Endothelial cell of umbilical vein (primary cell): Measurements from ENCODE around the gene OSBPL8. TPM values are rescaled to one million over a fixed set of nuclear protein-coding genes. Genes with fewer than 3 reads are reported as not detected.

Experiments used
- BruUV-seq: library from RNA; stranded (reverse); fragments of 400-500 nt; replicated peaks from 2 replicates; lab custom pipeline; 2021; lab: Mats Ljungman, UMichigan
- CTCF ChIA-PET: fragments of 300-600, 350-600 bp; sonication (Branson Sonifier 250); formaldehyde crosslinking; loops from one replicate; lab custom pipeline; 2021; ENCODE audit warnings: antibody characterized with exemption, inconsistent platforms; lab: Charles Lee
- POLR2A ChIA-PET: fragments of 300-600, 350-600 bp; sonication (Branson Sonifier 250); formaldehyde crosslinking; loops from one replicate; lab custom pipeline; 2021; ENCODE audit warnings: antibody characterized with exemption, inconsistent platforms; lab: Charles Lee
- DNase-seq: peaks from one replicate; pipeline ENCODE4 v3.0.0-alpha.2; 2011; ENCODE audit warnings: low read depth, low spot score
- FAIRE-seq: peaks from 2 replicates; lab custom pipeline; 2011; peaks lifted over from hg19 to GRCh38; lab: Jason Lieb, UNC
- H2AFZ ChIP-seq: 2 replicates; pipeline ENCODE4 v1.6.0; 2012; ENCODE audit warnings: low read depth, low read length, control low read depth, inconsistent platforms
- H3K27ac ChIP-seq: 2 replicates; pipeline ENCODE4 v1.5.1; 2011; ENCODE audit warnings: low read depth, mild to moderate bottlenecking, control low read depth, low read length, moderate library complexity; ENCODE audit not compliant: insufficient read depth
- H3K27me3 ChIP-seq, 2 experiments: 2 replicates each; pipeline versions ENCODE4 v1.6.0 to v1.6.1; 2011; ENCODE audit warnings: low read length in 2 of 2, mixed read lengths in 1 of 2; ENCODE audit not compliant: control insufficient read depth in 2 of 2, insufficient read depth in 2 of 2
- H3K36me3 ChIP-seq, 2 experiments: 2 replicates in 1 of 2; 3 replicates in 1 of 2; pipeline ENCODE4 v1.5.1; 2011; ENCODE audit warnings: low read length in 2 of 2, mild to moderate bottlenecking in 1 of 2, moderate library complexity in 1 of 2; ENCODE audit not compliant: control insufficient read depth in 2 of 2, insufficient read depth in 2 of 2; ENCODE audit errors: extremely low read depth in 1 of 2
- H3K4me1 ChIP-seq: 3 replicates; pipeline ENCODE4 v1.5.1; 2011; ENCODE audit warnings: mild to moderate bottlenecking, low read length; ENCODE audit not compliant: control insufficient read depth, insufficient read depth; ENCODE audit errors: extremely low read depth
- H3K4me2 ChIP-seq: 2 replicates; pipeline ENCODE4 v1.6.1; 2011; ENCODE audit warnings: low read length, control low read depth, mixed read lengths; ENCODE audit not compliant: insufficient read depth
- H3K4me3 ChIP-seq, 3 experiments: fragments of 200-600 bp in 1 of 3; sonication (generic), shearing (Covaris generic) in 1 of 3; replicated peaks in 1 of 3; 2 replicates each; pipeline ENCODE4 v1.5.1; 2011 to 2016; ENCODE audit warnings: control low read depth in 3 of 3, low read length in 3 of 3, mild to moderate bottlenecking in 2 of 3, inconsistent platforms in 1 of 3, low read depth in 1 of 3, moderate library complexity in 1 of 3; ENCODE audit not compliant: insufficient read depth in 1 of 3
- H3K79me2 ChIP-seq: 2 replicates; pipeline ENCODE4 v1.6.0; 2012; ENCODE audit warnings: low read length, inconsistent platforms; ENCODE audit not compliant: control insufficient read depth, insufficient read depth
- H3K9ac ChIP-seq: replicated peaks from 2 replicates; pipeline ENCODE3; 2011; ENCODE audit warnings: low read length, control low read depth; ENCODE audit not compliant: insufficient read depth; ENCODE audit errors: extremely low read depth
- H3K9me1 ChIP-seq: replicated peaks from 3 replicates; pipeline ENCODE4 v1.6.0; 2011; ENCODE audit warnings: mild to moderate bottlenecking, low read length; ENCODE audit not compliant: control insufficient read depth, insufficient read depth; ENCODE audit errors: extremely low read depth
- H3K9me3 ChIP-seq: replicated peaks from 2 replicates; pipeline ENCODE4 v1.5.1; 2012; ENCODE audit warnings: low read length, inconsistent platforms; ENCODE audit not compliant: control insufficient read depth, insufficient read depth
- H4K20me1 ChIP-seq: replicated peaks from 2 replicates; pipeline ENCODE3; 2011; ENCODE audit warnings: mild to moderate bottlenecking, low read length; ENCODE audit not compliant: control insufficient read depth, insufficient read depth; ENCODE audit errors: extremely low read depth
- EZH2 ChIP-seq: IDR thresholded peaks from 2 replicates; pipeline ENCODE4 v1.6.1; 2012; ENCODE audit warnings: borderline replicate concordance, low read depth, mild to moderate bottlenecking, moderate library complexity, low read length, inconsistent platforms; ENCODE audit not compliant: severe bottlenecking
- FOS ChIP-seq: IDR thresholded peaks from 2 replicates; pipeline ENCODE4 v1.6.1; 2011; ENCODE audit warnings: mild to moderate bottlenecking, low read length, moderate library complexity, borderline replicate concordance; ENCODE audit not compliant: insufficient read depth
- GATA2 ChIP-seq: IDR thresholded peaks from 2 replicates; pipeline ENCODE4 v1.7.0; 2011; ENCODE audit warnings: low read depth, mild to moderate bottlenecking, moderate library complexity, mixed read lengths, low read length; ENCODE audit not compliant: insufficient read length, insufficient read depth
- JUN ChIP-seq: IDR thresholded peaks from 2 replicates; pipeline ENCODE4 v1.6.1; 2011; ENCODE audit warnings: borderline replicate concordance, low read depth; ENCODE audit not compliant: insufficient read length, insufficient read depth
- MYC ChIP-seq: IDR thresholded peaks from one replicate; pipeline ENCODE4 v1.6.1; 2011; ENCODE audit warnings: mild to moderate bottlenecking, low read depth, low read length
- POLR2A ChIP-seq: IDR thresholded peaks from 2 replicates; pipeline ENCODE4 v1.6.1; 2012; ENCODE audit warnings: low read depth, mild to moderate bottlenecking, control low read depth, low read length
- POLR2AphosphoS5 ChIP-seq: IDR thresholded peaks from 2 replicates; pipeline ENCODE4 v1.6.1; 2012; ENCODE audit warnings: low read depth, mild to moderate bottlenecking, control low read depth, low read length, moderate library complexity; ENCODE audit not compliant: insufficient read depth
- dilution Hi-C: fragments of 300-500 bp; cut with MboI; formaldehyde crosslinking; loops from one replicate; pipeline ENCODE4 v1.15.0; 2019; ENCODE audit warnings: low sequenced_read_pairs; ENCODE audit not compliant: extremely low pct_ligation_motif_present
- intact Hi-C: fragments of 100-400 bp; cut with micrococcal nuclease; formaldehyde crosslinking; loops from one replicate; pipeline ENCODE4 v1.10.0; 2022
- polyA plus RNA-seq, 4 experiments: library from polyadenylated mRNA; depleted of rRNA in 3 of 4; stranded (reverse) in 3 of 4; unstranded in 1 of 4; fragments of >200 nt; gene quantifications; 2 replicates each; pipeline versions ENCODE4 v1.2.1 to v1.2.3, GENCODE V29; 2011 to 2012; ENCODE audit warnings: missing spikeins in 1 of 4
- total RNA-seq: library from RNA; stranded (reverse); gene quantifications from 2 replicates; pipeline ENCODE4 v1.2.3, GENCODE V29; 2021
- TF ChIP-seq, protein P1 (sequence below): IDR thresholded peaks from 2 replicates; pipeline ENCODE4 v1.6.1; 2011; ENCODE audit not compliant: insufficient read depth, insufficient read length
- TF ChIP-seq, protein P2 (sequence below), 2 donors: IDR thresholded peaks; 1 replicate in 1 of 2; 2 replicates in 1 of 2; pipeline ENCODE4 v1.5.1; 2011; ENCODE audit warnings: low read length in 2 of 2, mild to moderate bottlenecking in 2 of 2, moderate library complexity in 2 of 2, control low read depth in 1 of 2, inconsistent platforms in 1 of 2, low read depth in 1 of 2; ENCODE audit not compliant: insufficient read depth in 1 of 2; ENCODE audit errors: extremely low read depth in 1 of 2

OSBPL8 gene
- total and polyA plus RNA-seq, 2 donors (not counting 3 experiments of a cell fraction or from before 2014, with no cell fraction given) = 10.3 to 47.6 TPM

DNA sequence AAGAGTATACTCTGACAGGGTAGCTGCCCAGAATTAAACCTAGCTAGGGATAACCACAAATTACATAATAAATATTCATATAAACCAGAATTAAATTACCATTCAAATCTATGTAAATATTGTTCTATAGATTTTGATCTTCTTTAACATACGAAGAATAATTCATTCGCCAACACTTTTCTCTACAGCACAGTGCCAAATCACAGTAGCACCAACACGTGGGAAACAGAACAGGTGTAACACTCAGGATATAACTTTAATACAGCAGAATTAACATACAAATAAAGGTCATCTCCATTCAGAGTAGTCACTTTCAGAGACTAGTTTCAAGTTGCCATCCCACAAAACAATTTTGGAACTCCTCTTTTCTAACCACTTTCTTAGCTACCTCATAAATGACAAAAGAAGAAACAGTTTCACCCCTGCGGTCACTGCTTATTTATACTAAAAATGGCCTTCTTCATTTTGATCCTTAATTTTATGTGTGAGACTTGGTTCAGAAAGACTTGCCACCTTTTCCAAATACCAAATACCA is 15.7 kb downstream of the OSBPL8 start:
- dilution Hi-C loops (no loop called here), intact Hi-C loops (no loop called here)
- no peaks in the 10 kb centered on the region for H3K9me1 ChIP-seq
- TF ChIP-seq JUN (no peak), MYC (no peak), FOS (no peak), POLR2A (no peak), GATA2 (no peak), EZH2 (no peak), POLR2AphosphoS5 (no peak)
- TF ChIP-seq, protein P1, sequence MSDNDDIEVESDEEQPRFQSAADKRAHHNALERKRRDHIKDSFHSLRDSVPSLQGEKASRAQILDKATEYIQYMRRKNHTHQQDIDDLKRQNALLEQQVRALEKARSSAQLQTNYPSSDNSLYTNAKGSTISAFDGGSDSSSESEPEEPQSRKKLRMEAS = no peak
- TF ChIP-seq, protein P2, sequence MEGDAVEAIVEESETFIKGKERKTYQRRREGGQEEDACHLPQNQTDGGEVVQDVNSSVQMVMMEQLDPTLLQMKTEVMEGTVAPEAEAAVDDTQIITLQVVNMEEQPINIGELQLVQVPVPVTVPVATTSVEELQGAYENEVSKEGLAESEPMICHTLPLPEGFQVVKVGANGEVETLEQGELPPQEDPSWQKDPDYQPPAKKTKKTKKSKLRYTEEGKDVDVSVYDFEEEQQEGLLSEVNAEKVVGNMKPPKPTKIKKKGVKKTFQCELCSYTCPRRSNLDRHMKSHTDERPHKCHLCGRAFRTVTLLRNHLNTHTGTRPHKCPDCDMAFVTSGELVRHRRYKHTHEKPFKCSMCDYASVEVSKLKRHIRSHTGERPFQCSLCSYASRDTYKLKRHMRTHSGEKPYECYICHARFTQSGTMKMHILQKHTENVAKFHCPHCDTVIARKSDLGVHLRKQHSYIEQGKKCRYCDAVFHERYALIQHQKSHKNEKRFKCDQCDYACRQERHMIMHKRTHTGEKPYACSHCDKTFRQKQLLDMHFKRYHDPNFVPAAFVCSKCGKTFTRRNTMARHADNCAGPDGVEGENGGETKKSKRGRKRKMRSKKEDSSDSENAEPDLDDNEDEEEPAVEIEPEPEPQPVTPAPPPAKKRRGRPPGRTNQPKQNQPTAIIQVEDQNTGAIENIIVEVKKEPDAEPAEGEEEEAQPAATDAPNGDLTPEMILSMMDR (IDR thresholded peaks at IDR 0.05; ENCODE audit: extremely low read depth in 1 of 2, insufficient read depth in 1 of 2, low read depth in 1 of 2, low read length in 2 of 2) = no peak
- peaks cover 32% of the 10 kb centered on the region for H3K79me2 ChIP-seq
- BruUV-seq = no TSS peak
- no peak overlapping the region for H3K4me3 ChIP-seq
- no peaks in the 10 kb centered on the region for H3K36me3 ChIP-seq
- no peak overlapping the region for H3K4me2 ChIP-seq
- no peak overlapping the region for H3K27ac ChIP-seq
- no peak for DNase-seq
- no peak for FAIRE-seq
- no peaks in the 10 kb centered on the region for H3K9me3 ChIP-seq
- no peak overlapping the region for H3K9ac ChIP-seq
- ChIA-PET CTCF (interaction anchor here (1.0 to 1.7 kb wide), 2 partner anchors 21 to 24 kb away, joined by 4 to 5 read pairs; no protein-coding TSS in a partner anchor), POLR2A (no interaction called here)
- H3K27me3 ChIP-seq = no peaks in the 10 kb centered on the region
- H2AFZ ChIP-seq = no peak overlapping the region
- peaks cover 3% of the 10 kb centered on the region for H3K4me1 ChIP-seq
- H4K20me1 ChIP-seq = peaks cover 4% of the 10 kb centered on the region
